Kasumi-1 (cell line): Measurements from ENCODE around the gene CLEC19A.

ENCODE experiments used
- DNase-seq, 2 experiments: peaks; one replicate each; lab custom pipeline; 2025; lab: John Stamatoyannopoulos, UW

The CLEC19A gene

GRCh38 chr16:19285431-19285830 is at the start of gene CLEC19A:
TSS of gene CLEC19A (plus strand) at chr16:19285731. CDS start at chr16:19285852, 121 bp downstream.
- no peak for DNase-seq

GRCh38 chr16:19235886-19236285 is 49.6 kb upstream of the CLEC19A start:
- no peak for DNase-seq

GRCh38 chr16:19236561-19237209 is 48.8 kb upstream of the CLEC19A start:
- DNase-seq = no peak

GRCh38 chr16:19238406-19238805 is 47.1 kb upstream of the CLEC19A start:
- DNase-seq = no peak

- DNase-seq = no peak
Observed at GRCh38 chr16:19239511-19240155, 45.9 kb upstream of the CLEC19A start.

GRCh38 chr16:19240494-19240893 is 45.0 kb upstream of the CLEC19A start:
- no peak for DNase-seq

- DNase-seq = no peak
Observed at GRCh38 chr16:19241512-19241911, 44.0 kb upstream of the CLEC19A start.

- no peak for DNase-seq
Observed at GRCh38 chr16:19242186-19242585, 43.3 kb upstream of the CLEC19A start.

GRCh38 chr16:19242987-19243575 is 42.5 kb upstream of the CLEC19A start:
- no peak for DNase-seq

- no peak for DNase-seq
Observed at GRCh38 chr16:19245326-19245925, 40.1 kb upstream of the CLEC19A start.

- no peak for DNase-seq
Observed at GRCh38 chr16:19252904-19253303, 32.6 kb upstream of the CLEC19A start.

- no peak for DNase-seq
Observed at GRCh38 chr16:19254611-19255010, 30.9 kb upstream of the CLEC19A start.

- no peak for DNase-seq
Observed at GRCh38 chr16:19264123-19264673, 21.3 kb upstream of the CLEC19A start.

GRCh38 chr16:19265380-19265930 is 20.1 kb upstream of the CLEC19A start:
- no peak for DNase-seq

GRCh38 chr16:19266774-19267173 is 18.8 kb upstream of the CLEC19A start:
- no peak for DNase-seq

- no peak for DNase-seq
Observed at GRCh38 chr16:19269098-19269497, 16.4 kb upstream of the CLEC19A start.

GRCh38 chr16:19274165-19274797 is 11.2 kb upstream of the CLEC19A start:
- no peak for DNase-seq

GRCh38 chr16:19278403-19278802 is 7.1 kb upstream of the CLEC19A start:
- DNase-seq = no peak

GRCh38 chr16:19281246-19281645 is 4.3 kb upstream of the CLEC19A start:
- DNase-seq = no peak

GRCh38 chr16:19282101-19282500 is 3.4 kb upstream of the CLEC19A start:
- no peak for DNase-seq

- no peak for DNase-seq
Observed at GRCh38 chr16:19283637-19284036, 1.9 kb upstream of the CLEC19A start.

- DNase-seq = no peak
Observed at GRCh38 chr16:19284207-19284606, 1.3 kb upstream of the CLEC19A start.
